SU-DHL-6 (cell line): ENCODE results near the gene CDK14.

Source experiments
- H2AFZ ChIP-seq: fragments of 200-600 bp; sonication (generic); 2 replicates; pipeline ENCODE4 v1.6.1; 2014; ENCODE audit warnings: low read depth, mild to moderate bottlenecking, moderate library complexity, mixed read lengths, antibody characterized with exemption, low read length; ENCODE audit not compliant: severe bottlenecking
- H3F3A ChIP-seq: fragments of 200-600 bp; shearing (Covaris generic); 2 replicates; pipeline ENCODE4 v1.6.0; 2016; ENCODE audit warnings: antibody characterized with exemption, mild to moderate bottlenecking; ENCODE audit not compliant: insufficient read depth
- H3K27ac ChIP-seq: fragments of 200-600 bp; sonication (generic); 2 replicates; pipeline ENCODE4 v1.5.1; 2016; ENCODE audit warnings: low read depth, mild to moderate bottlenecking, low read length, moderate library complexity, mixed read lengths
- H3K27me3 ChIP-seq: fragments of 200-600 bp; sonication (generic), shearing (Covaris generic); 2 replicates; pipeline ENCODE4 v1.6.0; 2014; ENCODE audit warnings: mild to moderate bottlenecking, low read length
- H3K36me3 ChIP-seq: fragments of 200-600 bp; sonication (generic); 2 replicates; pipeline ENCODE4 v1.6.1; 2014; ENCODE audit warnings: mild to moderate bottlenecking, low read length, mixed read lengths
- H3K4me2 ChIP-seq: fragments of 300-600, 200-600 bp; shearing (Covaris generic), sonication (generic); 2 replicates; pipeline ENCODE4 v1.6.0; 2014; ENCODE audit warnings: low read length, low read depth, mild to moderate bottlenecking; ENCODE audit not compliant: poor library complexity, severe bottlenecking
- H3K4me3 ChIP-seq: fragments of 200-600 bp; sonication (generic); 2 replicates; pipeline ENCODE4 v1.5.1; 2014; ENCODE audit warnings: antibody characterized with exemption, low read length, mild to moderate bottlenecking, mixed read lengths; ENCODE audit not compliant: insufficient read depth, poor library complexity, severe bottlenecking
- H3K79me2 ChIP-seq: fragments of 200-600 bp; sonication (generic); 2 replicates; pipeline ENCODE4 v1.6.1; 2014; ENCODE audit warnings: mild to moderate bottlenecking, low read length, moderate library complexity; ENCODE audit not compliant: insufficient read depth
- H3K9ac ChIP-seq: fragments of 200-600 bp; sonication (generic); 2 replicates; pipeline ENCODE4 v1.7.0; 2014; ENCODE audit warnings: mild to moderate bottlenecking, low read length
- H3K9me2 ChIP-seq: fragments of 200-600 bp; sonication (generic); replicated peaks from 2 replicates; pipeline ENCODE4 v1.6.1; 2014; ENCODE audit warnings: low read length; ENCODE audit not compliant: insufficient read depth
- H3K9me3 ChIP-seq: fragments of 200-600 bp; sonication (generic); 2 replicates; pipeline ENCODE4 v1.6.1; 2014; ENCODE audit warnings: low read length, mixed read lengths; ENCODE audit not compliant: insufficient read depth
- H4K20me1 ChIP-seq: fragments of 200-600 bp; sonication (generic); 2 replicates; pipeline ENCODE4 v1.6.1; 2014; ENCODE audit warnings: low read depth, mild to moderate bottlenecking, antibody characterized with exemption, low read length, moderate library complexity, mixed read lengths
- EZH2phosphoT487 ChIP-seq: fragments of 200-600 bp; sonication (generic), shearing (Covaris generic); conservative IDR thresholded peaks from 2 replicates; pipeline ENCODE4 v1.6.1; 2018; ENCODE audit warnings: mild to moderate bottlenecking, antibody characterized with exemption, low read length, moderate library complexity, mixed read lengths
- TF ChIP-seq, protein P1 (sequence below): fragments of 200-600 bp; sonication (generic); IDR thresholded peaks from one replicate; pipeline ENCODE4 v1.5.1; 2017; ENCODE audit warnings: antibody characterized with exemption, mild to moderate bottlenecking, low read length, moderate library complexity; ENCODE audit not compliant: insufficient read depth, poor library complexity, severe bottlenecking

Gene CDK14

GRCh38 chr7:90580051-90580450 lies 16.1 kb upstream of the CDK14 start:
- H3K4me2 ChIP-seq = no peak overlapping the region
- H3K27ac ChIP-seq = no peak overlapping the region
- H3K36me3 ChIP-seq = no peaks in the 10 kb centered on the region
- no peaks in the 10 kb centered on the region for H3K9me2 ChIP-seq
- H3K4me3 ChIP-seq = no peak overlapping the region
- H3F3A ChIP-seq = no peaks in the 10 kb centered on the region
- no peaks in the 10 kb centered on the region for H3K27me3 ChIP-seq
- H4K20me1 ChIP-seq = no peaks in the 10 kb centered on the region
- no peak overlapping the region for H3K9ac ChIP-seq
- H3K9me3 ChIP-seq = no peaks in the 10 kb centered on the region
- TF ChIP-seq EZH2phosphoT487 = no peak
- TF ChIP-seq, protein P1, sequence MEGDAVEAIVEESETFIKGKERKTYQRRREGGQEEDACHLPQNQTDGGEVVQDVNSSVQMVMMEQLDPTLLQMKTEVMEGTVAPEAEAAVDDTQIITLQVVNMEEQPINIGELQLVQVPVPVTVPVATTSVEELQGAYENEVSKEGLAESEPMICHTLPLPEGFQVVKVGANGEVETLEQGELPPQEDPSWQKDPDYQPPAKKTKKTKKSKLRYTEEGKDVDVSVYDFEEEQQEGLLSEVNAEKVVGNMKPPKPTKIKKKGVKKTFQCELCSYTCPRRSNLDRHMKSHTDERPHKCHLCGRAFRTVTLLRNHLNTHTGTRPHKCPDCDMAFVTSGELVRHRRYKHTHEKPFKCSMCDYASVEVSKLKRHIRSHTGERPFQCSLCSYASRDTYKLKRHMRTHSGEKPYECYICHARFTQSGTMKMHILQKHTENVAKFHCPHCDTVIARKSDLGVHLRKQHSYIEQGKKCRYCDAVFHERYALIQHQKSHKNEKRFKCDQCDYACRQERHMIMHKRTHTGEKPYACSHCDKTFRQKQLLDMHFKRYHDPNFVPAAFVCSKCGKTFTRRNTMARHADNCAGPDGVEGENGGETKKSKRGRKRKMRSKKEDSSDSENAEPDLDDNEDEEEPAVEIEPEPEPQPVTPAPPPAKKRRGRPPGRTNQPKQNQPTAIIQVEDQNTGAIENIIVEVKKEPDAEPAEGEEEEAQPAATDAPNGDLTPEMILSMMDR = no peak
- H2AFZ ChIP-seq = no peak overlapping the region
- no peaks in the 10 kb centered on the region for H3K79me2 ChIP-seq

DNA sequence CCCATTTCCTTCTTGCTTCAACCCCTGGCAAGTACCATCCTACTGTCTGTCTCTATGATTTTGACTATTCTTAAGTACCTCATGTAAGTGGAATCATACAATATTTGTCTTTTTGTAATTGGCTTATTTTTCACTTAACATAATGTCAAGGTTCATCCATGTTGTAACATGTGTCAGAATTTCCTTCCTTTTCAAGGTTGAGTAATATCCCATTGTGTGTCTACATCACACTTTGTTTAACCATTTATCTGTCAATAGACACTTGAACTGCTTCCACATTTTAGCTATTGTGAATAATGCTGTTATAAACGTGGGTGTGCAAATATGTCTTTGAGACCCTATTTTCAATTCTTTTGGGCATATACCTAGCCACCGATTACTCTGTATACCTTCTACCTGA lies 14.0 kb upstream of the CDK14 start:
- Histone ChIP-seq H3K4me2 (no peak overlapping the region), H3K9me2 (no peaks in the 10 kb centered on the region), H3K4me3 (no peak overlapping the region), H2AFZ (no peak overlapping the region), H3K27me3 (no peaks in the 10 kb centered on the region), H3K27ac (no peak overlapping the region), H3K36me3 (no peaks in the 10 kb centered on the region), H3K9me3 (no peaks in the 10 kb centered on the region), H4K20me1 (no peaks in the 10 kb centered on the region), H3F3A (no peaks in the 10 kb centered on the region), H3K79me2 (no peaks in the 10 kb centered on the region), H3K9ac (no peak overlapping the region)
- no peak for TF ChIP-seq EZH2phosphoT487
- TF ChIP-seq, protein P1 = no peak

DNA sequence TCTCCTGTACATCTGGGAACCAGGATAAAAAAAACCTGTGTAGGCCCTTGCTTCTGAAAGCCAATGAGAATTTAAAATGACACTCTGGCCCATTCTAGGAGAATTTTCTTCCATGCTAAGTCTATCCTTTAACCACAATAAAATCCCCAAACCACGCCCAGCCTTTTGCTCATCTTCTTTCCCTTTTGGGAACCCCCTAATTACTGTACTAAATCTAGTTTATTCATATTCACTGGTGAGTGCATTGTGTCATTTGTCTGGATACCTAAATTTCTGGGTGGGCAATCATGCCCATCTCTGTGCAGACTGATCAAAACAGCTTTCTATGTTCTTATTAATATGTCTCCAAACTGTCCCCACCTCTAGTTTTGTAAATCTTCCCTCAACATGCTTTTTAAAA lies 11.7 kb upstream of the CDK14 start:
- Histone ChIP-seq H2AFZ (no peak overlapping the region), H3K79me2 (no peaks in the 10 kb centered on the region), H3F3A (no peaks in the 10 kb centered on the region), H3K9me3 (no peaks in the 10 kb centered on the region), H3K4me3 (no peak overlapping the region), H3K9me2 (no peaks in the 10 kb centered on the region), H3K4me2 (no peak overlapping the region), H3K27ac (no peak overlapping the region), H3K9ac (no peak overlapping the region), H3K36me3 (no peaks in the 10 kb centered on the region), H3K27me3 (no peaks in the 10 kb centered on the region), H4K20me1 (no peaks in the 10 kb centered on the region)
- no peak for TF ChIP-seq EZH2phosphoT487
- TF ChIP-seq, protein P1 = no peak

- no peaks in the 10 kb centered on the region for H3K9me2 ChIP-seq
- no peaks in the 10 kb centered on the region for H3K36me3 ChIP-seq
- H4K20me1 ChIP-seq = no peaks in the 10 kb centered on the region
- H2AFZ ChIP-seq = no peak overlapping the region
- H3K9me3 ChIP-seq = no peaks in the 10 kb centered on the region
- no peak overlapping the region for H3K27ac ChIP-seq
- no peaks in the 10 kb centered on the region for H3F3A ChIP-seq
- no peak overlapping the region for H3K4me3 ChIP-seq
- H3K9ac ChIP-seq = no peak overlapping the region
- no peaks in the 10 kb centered on the region for H3K27me3 ChIP-seq
- no peak for TF ChIP-seq EZH2phosphoT487
- TF ChIP-seq, protein P1 = no peak
- H3K79me2 ChIP-seq = no peaks in the 10 kb centered on the region
- no peak overlapping the region for H3K4me2 ChIP-seq
These were observed 10.0 kb upstream of the CDK14 start for GRCh38 chr7:90586091-90586490.
